Mesendoderm (in vitro differentiated cells): Measurements from ENCODE around the gene CDC14A.

Experiments
- DNase-seq: peaks from one replicate; pipeline ENCODE4 v3.0.0; 2013
- H2AK5ac ChIP-seq: 2 replicates; pipeline ENCODE4 v1.6.1; 2013; ENCODE audit warnings: low read length, inconsistent platforms
- H2BK120ac ChIP-seq: 2 replicates; pipeline ENCODE4 v1.6.1; 2013; ENCODE audit warnings: low read depth, mild to moderate bottlenecking, low read length, moderate library complexity, mixed read lengths
- H2BK15ac ChIP-seq: replicated peaks from 2 replicates; pipeline ENCODE4 v1.6.1; 2013; ENCODE audit warnings: low read depth, mild to moderate bottlenecking, moderate library complexity
- H2BK5ac ChIP-seq: 2 replicates; pipeline ENCODE4 v1.6.1; 2013; ENCODE audit warnings: low read length, inconsistent platforms
- H3K18ac ChIP-seq: 2 replicates; pipeline ENCODE4 v1.6.1; 2013; ENCODE audit warnings: mild to moderate bottlenecking, low read length, mixed read lengths
- H3K23ac ChIP-seq: one replicate; pipeline ENCODE4 v1.6.1; 2013; ENCODE audit warnings: low read length
- H3K27ac ChIP-seq: 2 replicates; pipeline ENCODE4 v1.5.1; 2013; ENCODE audit warnings: low read depth, mild to moderate bottlenecking, inconsistent platforms, low read length, moderate library complexity
- H3K27me3 ChIP-seq: 2 replicates; pipeline ENCODE4 v1.6.1; 2013; ENCODE audit warnings: low read length, control low read depth, mild to moderate bottlenecking, inconsistent platforms; ENCODE audit not compliant: insufficient read depth, poor library complexity
- H3K36me3 ChIP-seq: 2 replicates; pipeline ENCODE4 v1.6.1; 2013; ENCODE audit warnings: low read length, inconsistent platforms; ENCODE audit not compliant: control insufficient read depth, insufficient read depth
- H3K4ac ChIP-seq: one replicate; pipeline ENCODE4 v1.6.1; 2013; ENCODE audit warnings: low read depth, mild to moderate bottlenecking, low read length, moderate library complexity
- H3K4me1 ChIP-seq: 2 replicates; pipeline ENCODE4 v1.6.1; 2013; ENCODE audit warnings: low read depth, low read length, inconsistent platforms; ENCODE audit not compliant: control insufficient read depth
- H3K4me2 ChIP-seq: 2 replicates; pipeline ENCODE4 v1.6.1; 2013; ENCODE audit warnings: low read length
- H3K4me3 ChIP-seq: 2 replicates; pipeline ENCODE4 v1.5.1; 2013; ENCODE audit warnings: mild to moderate bottlenecking, low read length
- H3K56ac ChIP-seq: one replicate; pipeline ENCODE4 v1.6.1; 2013; ENCODE audit warnings: low read length
- H3K79me1 ChIP-seq: 2 replicates; pipeline ENCODE4 v1.6.1; 2013; ENCODE audit warnings: low read length, inconsistent platforms
- H3K79me2 ChIP-seq: 2 replicates; pipeline ENCODE4 v1.6.1; 2013; ENCODE audit warnings: mild to moderate bottlenecking, low read length; ENCODE audit not compliant: control insufficient read depth, insufficient read depth
- H3K9ac ChIP-seq: 2 replicates; pipeline ENCODE4 v1.6.1; 2013; ENCODE audit warnings: low read length, inconsistent platforms
- H4K5ac ChIP-seq: one replicate; pipeline ENCODE4 v1.6.1; 2013; ENCODE audit warnings: low read length
- H4K8ac ChIP-seq: one replicate; pipeline ENCODE4 v1.6.1; 2013; ENCODE audit warnings: low read depth, mild to moderate bottlenecking, control low read depth, low read length, moderate library complexity
- WGBS: extraction: QIAGEN DNeasy Blood & Tissue Kit; methylation state at CpG from one replicate; pipeline ENCODE4 v1.1.7; 2013; ENCODE audit warnings: low lambda C conversion rate, missing lambda C conversion rate; ENCODE audit not compliant: insufficient coverage; ENCODE audit errors: extremely low coverage; 5-methylcytosine and 5-hydroxymethylcytosine counted together

Gene CDC14A

DNA sequence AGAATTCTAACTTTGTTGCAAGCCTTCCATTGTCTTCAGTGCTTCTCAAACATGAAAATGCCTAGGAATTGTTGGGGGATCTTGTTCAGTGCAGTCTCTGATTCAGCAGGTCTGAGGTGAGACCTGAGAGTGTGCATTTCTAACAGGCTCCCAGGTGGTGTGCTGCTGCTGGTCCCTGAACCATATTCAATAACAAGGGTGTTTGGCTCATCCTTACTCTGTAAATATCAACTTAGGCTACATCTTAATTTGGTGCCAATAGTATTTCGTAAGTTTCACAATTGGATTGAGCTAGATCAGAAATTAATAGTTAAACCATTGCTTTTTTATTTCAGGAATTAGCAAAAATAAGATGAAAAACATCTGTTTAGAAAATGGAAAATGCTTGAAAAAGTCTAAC lies 126.5 kb downstream of the CDC14A start:
- WGBS = no CpG with 5 or more reads among the region's 1 CpG
- Histone ChIP-seq H4K8ac (no peak overlapping the region), H2BK5ac (no peak overlapping the region)

DNA sequence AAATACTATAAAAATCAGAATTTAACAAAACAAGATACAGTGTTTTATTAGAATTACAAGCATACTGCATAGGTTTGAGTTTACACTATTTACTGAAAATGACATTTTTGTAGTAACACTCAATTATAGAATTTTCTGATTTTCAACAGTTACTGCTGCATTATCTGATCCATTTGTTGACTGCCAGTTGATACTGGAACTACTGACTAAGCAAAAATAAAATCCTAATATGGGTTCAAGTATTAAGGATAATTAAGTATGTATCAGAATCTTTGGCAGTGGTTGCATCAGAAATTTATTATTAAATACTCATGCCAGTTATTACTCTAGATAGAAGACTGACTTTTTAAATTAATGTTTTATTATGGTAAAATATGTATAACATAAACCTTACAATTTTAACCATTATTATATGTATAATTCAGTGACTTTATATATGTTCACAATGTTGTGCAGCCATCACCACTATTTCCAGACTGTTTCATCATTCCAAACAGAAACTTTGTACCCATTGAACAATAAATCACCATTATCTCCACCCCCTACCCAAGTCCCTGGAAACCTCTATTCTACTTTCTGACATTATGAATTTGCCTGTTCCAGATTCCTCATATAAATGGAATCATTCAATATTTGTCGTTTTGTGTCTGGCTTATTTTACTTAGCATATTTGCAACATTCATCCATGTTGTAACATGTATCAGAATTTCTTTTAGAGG lies 127.5 kb downstream of the CDC14A start:
- H3K56ac ChIP-seq = no peak overlapping the region
- no peak overlapping the region for H4K8ac ChIP-seq

More for the DNA sequence above, 126.5 kb downstream of the CDC14A start:
- H3K18ac ChIP-seq = no peak overlapping the region
- no peak overlapping the region for H3K27ac ChIP-seq
- no peaks in the 10 kb centered on the region for H3K79me1 ChIP-seq
- no peaks in the 10 kb centered on the region for H3K27me3 ChIP-seq
- no peaks in the 10 kb centered on the region for H3K79me2 ChIP-seq
- no peak overlapping the region for H3K23ac ChIP-seq
- no peak overlapping the region for H3K4me2 ChIP-seq
- no peak overlapping the region for H3K9ac ChIP-seq
- H2BK15ac ChIP-seq = no peak overlapping the region
- no peak overlapping the region for H4K5ac ChIP-seq
- H3K4me3 ChIP-seq = no peak overlapping the region
- no peak overlapping the region for H3K56ac ChIP-seq
- no peak overlapping the region for H2AK5ac ChIP-seq
- DNase-seq = no peak
- no peaks in the 10 kb centered on the region for H3K36me3 ChIP-seq
- H2BK120ac ChIP-seq = no peak overlapping the region
- no peaks in the 10 kb centered on the region for H3K4me1 ChIP-seq
- H3K4ac ChIP-seq = no peak overlapping the region

DNA sequence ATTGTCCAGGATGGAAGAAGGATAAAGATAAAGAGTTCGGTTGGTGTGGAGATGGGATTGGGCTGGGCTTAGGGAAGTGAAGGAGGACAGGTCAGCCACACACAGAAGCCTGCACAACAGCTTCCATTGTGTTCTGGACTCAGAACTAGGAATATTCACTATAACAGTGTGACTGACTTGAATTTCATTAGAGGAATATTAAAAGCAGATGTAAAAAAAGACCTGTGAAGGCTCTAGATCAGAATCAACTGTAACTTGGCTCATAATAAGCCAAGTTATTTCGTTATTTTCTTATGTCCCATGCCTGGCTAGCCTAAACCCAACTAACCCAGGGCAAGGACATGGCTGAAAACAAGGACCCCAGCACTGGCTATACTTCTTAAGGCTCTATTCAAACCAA lies 129.0 kb downstream of the CDC14A start:
- Histone ChIP-seq H2BK15ac (no peak overlapping the region), H4K8ac (no peak overlapping the region), H3K36me3 (no peaks in the 10 kb centered on the region), H3K18ac (no peak overlapping the region), H3K79me1 (no peaks in the 10 kb centered on the region), H3K4me2 (no peak overlapping the region), H2AK5ac (no peak overlapping the region), H2BK5ac (no peak overlapping the region), H3K79me2 (no peaks in the 10 kb centered on the region), H2BK120ac (no peak overlapping the region), H3K23ac (no peak overlapping the region), H3K27me3 (no peaks in the 10 kb centered on the region), H4K5ac (no peak overlapping the region), H3K27ac (no peak overlapping the region), H3K9ac (no peak overlapping the region), H3K56ac (no peak overlapping the region), H3K4me3 (no peak overlapping the region), H3K4me1 (no peaks in the 10 kb centered on the region), H3K4ac (no peak overlapping the region)
- DNase-seq = no peak
- WGBS = 100% methylated on average over 1 of the region's 2 CpGs

More for the DNA sequence above, 127.5 kb downstream of the CDC14A start:
- DNase-seq = no peak
- no CpG with 5 or more reads among the region's 1 CpG for WGBS
- Histone ChIP-seq H3K18ac (no peak overlapping the region), H2BK5ac (no peak overlapping the region), H4K5ac (no peak overlapping the region), H3K4me1 (no peaks in the 10 kb centered on the region), H3K23ac (no peak overlapping the region), H2BK120ac (no peak overlapping the region), H2AK5ac (no peak overlapping the region), H3K9ac (no peak overlapping the region), H3K79me1 (no peaks in the 10 kb centered on the region), H3K4me2 (no peak overlapping the region), H3K27ac (no peak overlapping the region), H3K36me3 (no peaks in the 10 kb centered on the region), H3K4ac (no peak overlapping the region), H2BK15ac (no peak overlapping the region), H3K79me2 (no peaks in the 10 kb centered on the region), H3K4me3 (no peak overlapping the region), H3K27me3 (no peaks in the 10 kb centered on the region)

DNA sequence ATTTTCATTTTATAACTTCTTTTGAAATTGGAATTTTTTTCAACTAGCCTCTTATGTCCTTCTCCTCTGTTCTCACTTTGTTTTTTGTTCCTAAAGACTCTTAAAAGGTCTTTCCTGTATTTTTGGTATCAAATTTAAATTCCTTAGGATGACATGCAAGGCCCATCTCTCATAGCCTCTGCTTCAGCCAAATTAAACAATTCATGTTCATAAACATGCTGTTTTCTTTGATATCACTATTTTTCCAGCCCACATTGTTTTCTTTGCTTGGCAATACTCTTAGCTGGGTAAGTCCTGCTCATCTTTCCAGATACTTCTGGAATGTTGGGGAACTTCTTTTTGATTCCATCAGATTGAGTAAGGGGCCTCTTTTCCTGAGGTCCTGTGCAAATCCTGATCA lies 129.9 kb downstream of the CDC14A start:
- Histone ChIP-seq H4K5ac (no peak overlapping the region), H3K23ac (no peak overlapping the region), H2BK15ac (no peak overlapping the region), H3K27ac (no peak overlapping the region), H3K4me1 (no peaks in the 10 kb centered on the region), H2AK5ac (no peak overlapping the region), H3K4me2 (no peak overlapping the region), H3K18ac (no peak overlapping the region), H3K27me3 (no peaks in the 10 kb centered on the region), H2BK120ac (no peak overlapping the region), H4K8ac (no peak overlapping the region), H3K4me3 (no peak overlapping the region), H3K79me1 (no peaks in the 10 kb centered on the region), H3K56ac (no peak overlapping the region), H3K79me2 (no peaks in the 10 kb centered on the region), H3K9ac (no peak overlapping the region), H3K4ac (no peak overlapping the region), H3K36me3 (no peaks in the 10 kb centered on the region), H2BK5ac (no peak overlapping the region)
- no peak for DNase-seq

DNA sequence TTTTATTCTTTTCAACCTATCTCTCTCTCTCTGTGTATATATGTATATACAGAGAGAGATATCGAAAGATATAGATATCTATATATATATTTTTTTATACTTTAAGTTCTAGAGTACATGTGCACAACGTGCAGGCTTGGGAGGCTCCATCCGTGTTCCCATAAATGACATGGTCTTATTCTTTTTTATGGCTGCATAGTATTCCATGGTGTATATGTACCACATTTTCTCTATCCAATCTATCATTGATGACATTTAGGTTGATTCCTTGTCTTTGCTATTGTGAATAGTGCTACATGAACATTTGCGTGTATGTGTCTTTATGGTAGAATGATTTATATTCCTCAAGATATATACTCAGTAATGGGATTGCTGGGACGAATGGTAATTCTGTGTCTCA lies 130.4 kb downstream of the CDC14A start:
- Histone ChIP-seq H3K4me1 (no peaks in the 10 kb centered on the region), H2BK120ac (no peak overlapping the region), H3K56ac (no peak overlapping the region), H3K36me3 (no peaks in the 10 kb centered on the region), H3K4me2 (no peak overlapping the region), H2BK5ac (no peak overlapping the region), H4K5ac (no peak overlapping the region), H3K9ac (no peak overlapping the region), H3K18ac (no peak overlapping the region), H3K27me3 (no peaks in the 10 kb centered on the region), H3K23ac (no peak overlapping the region), H2AK5ac (no peak overlapping the region), H2BK15ac (no peak overlapping the region), H4K8ac (no peak overlapping the region), H3K27ac (no peak overlapping the region), H3K4me3 (no peak overlapping the region), H3K79me2 (no peaks in the 10 kb centered on the region), H3K79me1 (no peaks in the 10 kb centered on the region), H3K4ac (no peak overlapping the region)
- no CpG with 5 or more reads among the region's 5 CpGs for WGBS
- no peak for DNase-seq

DNA sequence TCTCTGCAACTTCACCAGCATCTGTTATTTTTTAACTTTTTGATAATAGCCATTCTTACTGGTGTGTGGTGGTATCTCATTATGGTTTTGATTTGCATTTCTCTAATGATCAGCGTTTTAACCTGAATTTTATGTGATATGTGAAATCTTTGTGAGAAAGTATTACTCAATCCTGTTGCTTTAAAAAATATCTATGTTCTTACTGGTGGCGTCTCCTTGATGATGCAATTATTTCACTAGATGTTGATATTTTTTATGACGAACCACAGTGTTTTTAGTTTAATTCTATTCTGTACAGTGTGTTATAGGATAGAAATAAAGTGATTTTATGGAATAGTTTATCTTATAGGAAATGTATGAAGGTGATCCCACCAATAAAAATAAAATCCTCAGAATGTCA lies 130.9 kb downstream of the CDC14A start:
- 100% methylated on average over 1 of the region's 3 CpGs for WGBS
- Histone ChIP-seq H3K27me3 (no peaks in the 10 kb centered on the region), H3K23ac (no peak overlapping the region), H2AK5ac (no peak overlapping the region), H3K9ac (no peak overlapping the region), H2BK5ac (no peak overlapping the region), H2BK15ac (no peak overlapping the region), H4K8ac (no peak overlapping the region), H3K4me3 (no peak overlapping the region), H3K27ac (no peak overlapping the region), H3K36me3 (no peaks in the 10 kb centered on the region), H2BK120ac (no peak overlapping the region), H3K79me2 (no peaks in the 10 kb centered on the region), H3K4me2 (no peak overlapping the region), H3K79me1 (no peaks in the 10 kb centered on the region), H3K56ac (no peak overlapping the region), H3K4ac (no peak overlapping the region), H3K4me1 (no peaks in the 10 kb centered on the region), H4K5ac (no peak overlapping the region), H3K18ac (no peak overlapping the region)
- no peak for DNase-seq
